MM.1S (cell line): ENCODE data around the gene ARFIP1.
A peak's percentile ranks its signal among the peaks of the same experiment; 100 is the strongest.

ENCODE experiments used
- DNase-seq: peaks from one replicate; pipeline ENCODE4 v3.0.0-alpha.2; 2015
- H2AFZ ChIP-seq: fragments of 300-600 bp; sonication (generic); 2 replicates; pipeline ENCODE4 v1.6.0; 2016; ENCODE audit warnings: antibody characterized with exemption, low read length
- H3F3A ChIP-seq: fragments of 300-600 bp; sonication (generic); 2 replicates; pipeline ENCODE4 v1.6.1; 2016; ENCODE audit warnings: mild to moderate bottlenecking, antibody characterized with exemption, low read length, moderate library complexity, mixed read lengths; ENCODE audit not compliant: insufficient read depth
- H3K27ac ChIP-seq: fragments of 300-600 bp; sonication (generic); 2 replicates; pipeline ENCODE4 v1.5.1; 2016; ENCODE audit warnings: mild to moderate bottlenecking, low read length
- H3K27me3 ChIP-seq: fragments of 300-600 bp; sonication (generic); replicated peaks from 2 replicates; pipeline ENCODE4 v1.6.0; 2016; ENCODE audit warnings: low read length; ENCODE audit not compliant: insufficient read depth
- H3K36me3 ChIP-seq: fragments of 300-600 bp; sonication (generic); replicated peaks from 2 replicates; pipeline ENCODE4 v1.6.1; 2016; ENCODE audit warnings: mild to moderate bottlenecking, low read length, mixed read lengths; ENCODE audit not compliant: insufficient read depth
- H3K4me1 ChIP-seq: fragments of 300-600 bp; sonication (generic); 2 replicates; pipeline ENCODE4 v1.6.1; 2016; ENCODE audit warnings: low read length, mixed read lengths
- H3K4me2 ChIP-seq: fragments of 300-600 bp; sonication (generic); 2 replicates; pipeline ENCODE4 v1.6.0; 2016; ENCODE audit warnings: low read depth, low read length
- H3K4me3 ChIP-seq: fragments of 300-600 bp; sonication (generic); 2 replicates; pipeline ENCODE4 v1.5.1; 2016; ENCODE audit warnings: low read length, mixed read lengths
- H3K79me2 ChIP-seq: fragments of 300-600 bp; sonication (generic); 2 replicates; pipeline ENCODE4 v1.6.1; 2016; ENCODE audit warnings: mixed run types, low read length, mixed read lengths
- H3K9ac ChIP-seq: fragments of 300-600 bp; sonication (generic); 2 replicates; pipeline ENCODE4 v1.6.1; 2016; ENCODE audit warnings: low read length, mixed read lengths
- H3K9me2 ChIP-seq: fragments of 300-600 bp; sonication (generic); replicated peaks from 2 replicates; pipeline ENCODE4 v1.6.1; 2016; ENCODE audit warnings: mild to moderate bottlenecking, low read length, mixed read lengths; ENCODE audit not compliant: insufficient read depth
- H3K9me3 ChIP-seq: fragments of 300-600 bp; sonication (generic); replicated peaks from 2 replicates; pipeline ENCODE4 v1.6.1; 2016; ENCODE audit warnings: mild to moderate bottlenecking, low read length, mixed read lengths; ENCODE audit not compliant: insufficient read depth
- H4K20me1 ChIP-seq: fragments of 300-600 bp; sonication (generic); 2 replicates; pipeline ENCODE4 v1.6.1; 2016; ENCODE audit warnings: mild to moderate bottlenecking, low read length, moderate library complexity, mixed read lengths; ENCODE audit not compliant: insufficient read depth
- CTCF ChIP-seq: fragments of 300-600 bp; sonication (generic); IDR thresholded peaks from 2 replicates; pipeline ENCODE4 v1.5.1; 2016; ENCODE audit warnings: antibody characterized with exemption, low read length, mixed read lengths
- EZH2 ChIP-seq: fragments of 300-600 bp; sonication (generic); optimal IDR thresholded peaks from 2 replicates; pipeline ENCODE3; 2017; ENCODE audit warnings: low read depth, mild to moderate bottlenecking, antibody characterized with exemption, low read length, mixed read lengths
- EZH2phosphoT487 ChIP-seq: fragments of 300-600 bp; sonication (generic); IDR thresholded peaks from 2 replicates; pipeline ENCODE4 v1.6.1; 2018; ENCODE audit warnings: antibody characterized with exemption, low read length

Gene ARFIP1

GRCh38 chr4:152807294-152807829 lies 27.6 kb downstream of the ARFIP1 start:
- peaks cover 47% of the 10 kb centered on the region for H3K79me2 ChIP-seq
- no peaks in the 10 kb centered on the region for H3K9me2 ChIP-seq
- peak overlapping the region; percentile 11; the same call in 1 of the 2 replicates for H3K4me2 ChIP-seq
- H3K27me3 ChIP-seq = no peaks in the 10 kb centered on the region
- no peak overlapping the region for H2AFZ ChIP-seq
- peaks cover 8% of the 10 kb centered on the region for H3K4me1 ChIP-seq
- no peaks in the 10 kb centered on the region for H3F3A ChIP-seq
- H3K4me3 ChIP-seq = no peak overlapping the region
- DNase-seq = peak; percentile 50
- H3K9ac ChIP-seq = no peak overlapping the region
- TF ChIP-seq CTCF (no peak), EZH2 (no peak), EZH2phosphoT487 (no peak)
- H3K27ac ChIP-seq = no peak overlapping the region
- H3K9me3 ChIP-seq = no peaks in the 10 kb centered on the region
- no peaks in the 10 kb centered on the region for H4K20me1 ChIP-seq
- H3K36me3 ChIP-seq = no peaks in the 10 kb centered on the region

- Histone ChIP-seq H4K20me1 (no peaks in the 10 kb centered on the region), H3F3A (no peaks in the 10 kb centered on the region), H3K9me3 (no peaks in the 10 kb centered on the region), H3K27me3 (no peaks in the 10 kb centered on the region), H3K4me2 (no peak overlapping the region), H3K9me2 (no peaks in the 10 kb centered on the region), H3K27ac (no peak overlapping the region), H2AFZ (no peak overlapping the region), H3K9ac (no peak overlapping the region), H3K36me3 (no peaks in the 10 kb centered on the region), H3K79me2 (peaks cover 44% of the 10 kb centered on the region), H3K4me1 (peaks cover 8% of the 10 kb centered on the region), H3K4me3 (no peak overlapping the region)
- DNase-seq = no peak
- TF ChIP-seq EZH2phosphoT487 (no peak), EZH2 (no peak), CTCF (no peak)
These were observed 28.9 kb downstream of the ARFIP1 start for GRCh38 chr4:152808670-152809069.

GRCh38 chr4:152810715-152811287 lies 31.0 kb downstream of the ARFIP1 start:
- Histone ChIP-seq H3K4me1 (peaks cover 23% of the 10 kb centered on the region), H3K4me3 (no peak overlapping the region), H3K4me2 (no peak overlapping the region), H3K9me2 (no peaks in the 10 kb centered on the region), H3K27me3 (no peaks in the 10 kb centered on the region), H3K9me3 (no peaks in the 10 kb centered on the region), H3F3A (peaks cover 5% of the 10 kb centered on the region; the same call in 1 of the 2 replicates), H3K36me3 (no peaks in the 10 kb centered on the region), H3K27ac (no peak overlapping the region), H3K9ac (no peak overlapping the region), H4K20me1 (no peaks in the 10 kb centered on the region), H2AFZ (no peak overlapping the region), H3K79me2 (peaks cover 36% of the 10 kb centered on the region)
- TF ChIP-seq EZH2 (no peak), CTCF (no peak), EZH2phosphoT487 (no peak)
- no peak for DNase-seq
